ENCODE data around the gene TAS1R3.

Gene TAS1R3

GRCh38 chr1:1361233-1361981, 30.3 kb downstream of the TAS1R3 start:
- H3K36me3 ChIP-seq (ENCODE audit: low read length) = no peaks in the 10 kb centered on the region
- no peak overlapping the region for H3K9ac ChIP-seq (ENCODE audit: low read length)
- no peaks in the 10 kb centered on the region for H3K9me2 ChIP-seq (replicated peaks; ENCODE audit: insufficient read depth, low read length)
- H3K4me3 ChIP-seq (ENCODE audit: insufficient read depth, low read length, poor library complexity, severe bottlenecking) = no peak overlapping the region
- H3K9me3 ChIP-seq (ENCODE audit: insufficient read depth, low read length) = peaks cover 6% of the 10 kb centered on the region; the same call in 1 of the 2 replicates
- H3K27ac ChIP-seq (ENCODE audit: low read depth, low read length) = no peak overlapping the region
- H3K27me3 ChIP-seq (ENCODE audit: low read length) = no peaks in the 10 kb centered on the region
- H3F3A ChIP-seq (ENCODE audit: insufficient read depth) = no peaks in the 10 kb centered on the region
- no peaks in the 10 kb centered on the region for H3K79me2 ChIP-seq (ENCODE audit: insufficient read depth, low read length)
- no peaks in the 10 kb centered on the region for H4K20me1 ChIP-seq (ENCODE audit: low read depth, low read length)
- no peak overlapping the region for H2AFZ ChIP-seq (ENCODE audit: low read depth, low read length, severe bottlenecking)
- no peak for TF ChIP-seq CTCF (IDR thresholded peaks at IDR 0.05; ENCODE audit: insufficient read depth, low read length, poor library complexity, severe bottlenecking)
- no peak for TF ChIP-seq EZH2phosphoT487 (conservative IDR thresholded peaks at IDR 0.05; ENCODE audit: low read length)
- no peak overlapping the region for H3K4me2 ChIP-seq (ENCODE audit: low read depth, low read length, poor library complexity, severe bottlenecking)

GRCh38 chr1:1361982-1362423, 30.9 kb downstream of the TAS1R3 start:
- H3K4me2 ChIP-seq (ENCODE audit: low read depth, low read length, poor library complexity, severe bottlenecking) = no peak overlapping the region
- TF ChIP-seq EZH2phosphoT487 (conservative IDR thresholded peaks at IDR 0.05; ENCODE audit: low read length) (no peak), CTCF (IDR thresholded peaks at IDR 0.05; ENCODE audit: insufficient read depth, low read length, poor library complexity, severe bottlenecking) (no peak)
- H3K4me3 ChIP-seq (ENCODE audit: insufficient read depth, low read length, poor library complexity, severe bottlenecking) = no peak overlapping the region
- H4K20me1 ChIP-seq (ENCODE audit: low read depth, low read length) = no peaks in the 10 kb centered on the region
- peaks cover 12% of the 10 kb centered on the region; the same call in 1 of the 2 replicates for H3K9me3 ChIP-seq (ENCODE audit: insufficient read depth, low read length)
- H3K36me3 ChIP-seq (ENCODE audit: low read length) = no peaks in the 10 kb centered on the region
- no peaks in the 10 kb centered on the region for H3K79me2 ChIP-seq (ENCODE audit: insufficient read depth, low read length)
- no peaks in the 10 kb centered on the region for H3F3A ChIP-seq (ENCODE audit: insufficient read depth)
- H3K27ac ChIP-seq (ENCODE audit: low read depth, low read length) = no peak overlapping the region
- H3K9me2 ChIP-seq (replicated peaks; ENCODE audit: insufficient read depth, low read length) = no peaks in the 10 kb centered on the region
- H3K9ac ChIP-seq (ENCODE audit: low read length) = no peak overlapping the region
- no peaks in the 10 kb centered on the region for H3K27me3 ChIP-seq (ENCODE audit: low read length)
- H2AFZ ChIP-seq (ENCODE audit: low read depth, low read length, severe bottlenecking) = no peak overlapping the region

GRCh38 chr1:1364266-1364665, 33.2 kb downstream of the TAS1R3 start:
- no peaks in the 10 kb centered on the region for H3K36me3 ChIP-seq (ENCODE audit: low read length)
- H3K27me3 ChIP-seq (ENCODE audit: low read length) = no peaks in the 10 kb centered on the region
- no peak overlapping the region for H3K4me2 ChIP-seq (ENCODE audit: low read depth, low read length, poor library complexity, severe bottlenecking)
- H3F3A ChIP-seq (ENCODE audit: insufficient read depth) = no peaks in the 10 kb centered on the region
- no peak overlapping the region for H3K9ac ChIP-seq (ENCODE audit: low read length)
- H3K27ac ChIP-seq (ENCODE audit: low read depth, low read length) = no peak overlapping the region
- no peaks in the 10 kb centered on the region for H3K9me2 ChIP-seq (replicated peaks; ENCODE audit: insufficient read depth, low read length)
- no peaks in the 10 kb centered on the region for H3K79me2 ChIP-seq (ENCODE audit: insufficient read depth, low read length)
- H2AFZ ChIP-seq (ENCODE audit: low read depth, low read length, severe bottlenecking) = no peak overlapping the region
- H4K20me1 ChIP-seq (ENCODE audit: low read depth, low read length) = no peaks in the 10 kb centered on the region
- TF ChIP-seq EZH2phosphoT487 (conservative IDR thresholded peaks at IDR 0.05; ENCODE audit: low read length) (no peak), CTCF (IDR thresholded peaks at IDR 0.05; ENCODE audit: insufficient read depth, low read length, poor library complexity, severe bottlenecking) (no peak)
- peaks cover 16% of the 10 kb centered on the region; the same call in 1 of the 2 replicates for H3K9me3 ChIP-seq (ENCODE audit: insufficient read depth, low read length)
- H3K4me3 ChIP-seq (ENCODE audit: insufficient read depth, low read length, poor library complexity, severe bottlenecking) = no peak overlapping the region

Measured in SU-DHL-6 (cell line).